IMR-90 (cell line): ENCODE measurements around the gene TMEM81. TPM values are rescaled to one million over a fixed set of nuclear protein-coding genes. Genes with fewer than 3 reads are reported as not detected.

Experiments
- ATAC-seq: fragments of 200-7000 bp; cut with Tn5 transposase; 2 replicates; pipeline ENCODE4 v1.9.1; 2020; ENCODE audit warnings: low read depth, mild to moderate bottlenecking, moderate library complexity
- BruUV-seq: library from RNA; stranded (reverse); fragments of 400-500 nt; replicated peaks from 2 replicates; lab custom pipeline; 2021; lab: Mats Ljungman, UMichigan
- CTCF ChIA-PET: fragments of 300-600 bp; formaldehyde crosslinking; extraction: SDS; loops from one replicate; lab custom pipeline; 2021; ENCODE audit warnings: antibody characterized with exemption; lab: Yijun Ruan, JAX
- POLR2A ChIA-PET: fragments of 300-600 bp; sonication (Branson Sonifier 250); formaldehyde crosslinking; loops from one replicate; lab custom pipeline; 2022; ENCODE audit warnings: antibody characterized with exemption; ENCODE audit not compliant: unreplicated experiment; lab: Charles Lee
- DNase-seq: peaks from one replicate; pipeline ENCODE4 v3.0.0; 2013
- H2AFZ ChIP-seq: replicated peaks from 2 replicates; pipeline ENCODE3; 2013; ENCODE audit warnings: low read length, mild to moderate bottlenecking; ENCODE audit not compliant: poor library complexity
- H2AK5ac ChIP-seq: 2 replicates; pipeline ENCODE4 v1.6.1; 2013; ENCODE audit warnings: low read depth, low read length, inconsistent platforms
- H2AK9ac ChIP-seq: replicated peaks from 2 replicates; pipeline ENCODE3; 2013; ENCODE audit warnings: mild to moderate bottlenecking, low read depth, low read length, moderate library complexity; ENCODE audit not compliant: poor library complexity
- H2BK120ac ChIP-seq: 2 replicates; pipeline ENCODE4 v1.6.1; 2013; ENCODE audit warnings: low read depth, low read length, inconsistent platforms
- H2BK15ac ChIP-seq: 3 replicates; pipeline ENCODE4 v1.6.1; 2013; ENCODE audit warnings: low read depth, low read length, inconsistent platforms
- H2BK20ac ChIP-seq: 2 replicates; pipeline ENCODE4 v1.6.1; 2013; ENCODE audit warnings: low read depth, mild to moderate bottlenecking, inconsistent platforms, low read length, moderate library complexity
- H2BK5ac ChIP-seq: 2 replicates; pipeline ENCODE4 v1.6.1; 2013; ENCODE audit warnings: mild to moderate bottlenecking, low read depth, low read length, inconsistent platforms; ENCODE audit not compliant: poor library complexity, severe bottlenecking
- H3K14ac ChIP-seq: replicated peaks from 2 replicates; pipeline ENCODE4 v1.6.1; 2013; ENCODE audit warnings: low read depth, low read length, inconsistent platforms
- H3K18ac ChIP-seq: 2 replicates; pipeline ENCODE4 v1.6.1; 2013; ENCODE audit warnings: low read depth, low read length, control low read depth
- H3K23ac ChIP-seq: 2 replicates; pipeline ENCODE4 v1.6.1; 2013; ENCODE audit warnings: low read depth, low read length, inconsistent platforms
- H3K27ac ChIP-seq: 2 replicates; pipeline ENCODE4 v1.5.1; 2013; ENCODE audit warnings: mild to moderate bottlenecking, control low read depth, low read length; ENCODE audit not compliant: insufficient read depth
- H3K27me3 ChIP-seq: 2 replicates; pipeline ENCODE4 v1.6.1; 2013; ENCODE audit warnings: low read length; ENCODE audit not compliant: control insufficient read depth, insufficient read depth
- H3K36me3 ChIP-seq: 2 replicates; pipeline ENCODE4 v1.6.1; 2013; ENCODE audit warnings: low read length, mixed read lengths; ENCODE audit not compliant: control insufficient read depth, insufficient read depth
- H3K4ac ChIP-seq: 2 replicates; pipeline ENCODE4 v1.6.1; 2013; ENCODE audit warnings: low read depth, low read length, inconsistent platforms
- H3K4me1 ChIP-seq: 2 replicates; pipeline ENCODE4 v1.6.1; 2013; ENCODE audit warnings: low read length, mixed read lengths; ENCODE audit not compliant: control insufficient read depth, insufficient read depth
- H3K4me2 ChIP-seq: 2 replicates; pipeline ENCODE4 v1.6.1; 2013; ENCODE audit warnings: low read depth, mild to moderate bottlenecking, control low read depth, low read length, moderate library complexity
- H3K4me3 ChIP-seq: 2 replicates; pipeline ENCODE4 v1.5.1; 2013; ENCODE audit warnings: low read depth, mild to moderate bottlenecking, control low read depth, low read length, moderate library complexity; ENCODE audit not compliant: insufficient read depth
- H3K56ac ChIP-seq: 2 replicates; pipeline ENCODE4 v1.6.1; 2013; ENCODE audit warnings: low read length, inconsistent platforms; ENCODE audit not compliant: insufficient read depth; ENCODE audit errors: extremely low read depth
- H3K79me1 ChIP-seq, 2 experiments: 2 replicates each; pipeline ENCODE4 v1.6.1; 2013; ENCODE audit warnings: low read length in 2 of 2, inconsistent platforms in 1 of 2, low read depth in 1 of 2
- H3K9ac ChIP-seq: 2 replicates; pipeline ENCODE4 v1.6.1; 2013; ENCODE audit warnings: low read depth, low read length, control low read depth
- H3K9me1 ChIP-seq: 2 replicates; pipeline ENCODE4 v1.6.1; 2013; ENCODE audit warnings: low read length, inconsistent platforms; ENCODE audit not compliant: insufficient read depth
- H3K9me3 ChIP-seq: 2 replicates; pipeline ENCODE4 v1.6.1; 2013; ENCODE audit warnings: low read length; ENCODE audit not compliant: control insufficient read depth, insufficient read depth
- H4K20me1 ChIP-seq: 2 replicates; pipeline ENCODE4 v1.6.1; 2013; ENCODE audit warnings: low read length, inconsistent platforms; ENCODE audit not compliant: insufficient read depth
- H4K5ac ChIP-seq: 2 replicates; pipeline ENCODE4 v1.6.1; 2013; ENCODE audit warnings: mild to moderate bottlenecking, low read depth, low read length, control low read depth
- H4K8ac ChIP-seq, 2 experiments: 2 replicates each; pipeline ENCODE4 v1.6.1; 2013; ENCODE audit warnings: low read depth in 2 of 2, low read length in 2 of 2, control low read depth in 1 of 2, inconsistent platforms in 1 of 2
- H4K91ac ChIP-seq: 2 replicates; pipeline ENCODE4 v1.6.1; 2013; ENCODE audit warnings: low read depth, low read length, inconsistent platforms; ENCODE audit not compliant: insufficient read depth
- BHLHE40 ChIP-seq: fragments of 150-350 bp; IDR thresholded peaks from 2 replicates; pipeline ENCODE4 v1.6.1; 2016; ENCODE audit warnings: mild to moderate bottlenecking, low read depth, low read length
- CEBPB ChIP-seq: IDR thresholded peaks from 2 replicates; pipeline ENCODE4 v1.6.1; 2012; ENCODE audit warnings: low read depth, low read length, improper control_type of control experiment
- CHD1 ChIP-seq: IDR thresholded peaks from 2 replicates; pipeline ENCODE4 v1.6.1; 2012; ENCODE audit warnings: low read depth, low read length, improper control_type of control experiment
- FOS ChIP-seq: fragments of 150-350 bp; IDR thresholded peaks from 2 replicates; pipeline ENCODE4 v1.6.1; 2016; ENCODE audit warnings: low read depth, low read length
- MAFK ChIP-seq: IDR thresholded peaks from 2 replicates; pipeline ENCODE4 v1.6.1; 2012; ENCODE audit warnings: low read depth, low read length, improper control_type of control experiment
- MAZ ChIP-seq: IDR thresholded peaks from 2 replicates; pipeline ENCODE4 v1.6.1; 2012; ENCODE audit warnings: low read depth, mild to moderate bottlenecking, low read length, improper control_type of control experiment, moderate library complexity, borderline replicate concordance
- MXI1 ChIP-seq: IDR thresholded peaks from 2 replicates; pipeline ENCODE4 v1.6.1; 2012; ENCODE audit warnings: low read depth, mild to moderate bottlenecking, low read length, moderate library complexity, borderline replicate concordance
- NFE2L2 ChIP-seq: fragments of 150-350 bp; IDR thresholded peaks from 2 replicates; pipeline ENCODE4 v1.6.1; 2016; ENCODE audit warnings: low read depth, mild to moderate bottlenecking, low read length
- POLR2A ChIP-seq: IDR thresholded peaks from 2 replicates; pipeline ENCODE4 v1.6.1; 2012; ENCODE audit warnings: mild to moderate bottlenecking, low read depth, low read length
- RAD21 ChIP-seq: IDR thresholded peaks from 2 replicates; pipeline ENCODE4 v1.6.1; 2012; ENCODE audit warnings: low read length, improper control_type of control experiment
- RCOR1 ChIP-seq: IDR thresholded peaks from 2 replicates; pipeline ENCODE4 v1.6.1; 2012; ENCODE audit warnings: mild to moderate bottlenecking, low read length, improper control_type of control experiment; ENCODE audit not compliant: insufficient replicate concordance
- RFX5 ChIP-seq: IDR thresholded peaks from 2 replicates; pipeline ENCODE4 v1.8.0; 2012; ENCODE audit warnings: low read depth, mild to moderate bottlenecking, low read length, moderate library complexity
- SMC3 ChIP-seq: fragments of 150-350 bp; IDR thresholded peaks from 2 replicates; pipeline ENCODE4 v1.6.1; 2016; ENCODE audit warnings: low read depth, mild to moderate bottlenecking, antibody characterized with exemption, low read length, moderate library complexity
- WGBS, 2 experiments: methylation state at CpG; one replicate each; pipeline versions ENCODE4 v1.1.5 to v1.1.7; 2013; ENCODE audit warnings: missing lambda C conversion rate in 2 of 2; ENCODE audit not compliant: insufficient read length in 1 of 2; ENCODE audit errors: extremely low coverage in 2 of 2; 5-methylcytosine and 5-hydroxymethylcytosine counted together
- dilution Hi-C: fragments of 300-500 bp; cut with HindIII; formaldehyde crosslinking; loops from one replicate; pipeline ENCODE4 v1.14.3; 2018; ENCODE audit warnings: low sequenced_read_pairs; ENCODE audit not compliant: unreplicated experiment
- in situ Hi-C: fragments of 300-500 bp; cut with MboI; formaldehyde crosslinking; loops from 3 replicates; pipeline ENCODE4 v1.14.3; 2019; ENCODE audit warnings: low sequenced_read_pairs, inconsistent platforms, mixed read lengths
- intact Hi-C: fragments of 100-400 bp; cut with micrococcal nuclease; formaldehyde crosslinking; loops from 2 replicates; pipeline ENCODE4 v1.10.0; 2022
- polyA plus RNA-seq, 3 experiments: library from polyadenylated mRNA; depleted of rRNA; stranded (reverse); fragments of >200 nt; gene quantifications; 2 replicates each; pipeline ENCODE4 v1.2.3, GENCODE V29; 2012; ENCODE audit warnings: low replicate concordance in 1 of 3
- total RNA-seq: library from RNA; depleted of rRNA; stranded (reverse); fragments of >200 nt; gene quantifications from 2 replicates; pipeline ENCODE4 v1.2.3, GENCODE V29; 2012
- TF ChIP-seq, protein P1 (sequence below): fragments of 150-350 bp; IDR thresholded peaks from 2 replicates; pipeline ENCODE4 v1.6.1; 2016; ENCODE audit warnings: low read depth, mild to moderate bottlenecking, low read length, moderate library complexity, borderline replicate concordance
- TF ChIP-seq, protein P2 (sequence below): conservative IDR thresholded peaks from 2 replicates; pipeline ENCODE4 v1.5.1; 2012; ENCODE audit warnings: mild to moderate bottlenecking, low read depth, low read length, improper control_type of control experiment
- TF ChIP-seq, protein P3 (sequence below): fragments of 150-350 bp; IDR thresholded peaks from 2 replicates; pipeline ENCODE4 v1.6.1; 2017; ENCODE audit warnings: mild to moderate bottlenecking, antibody characterized with exemption, low read length, low read depth

TMEM81 gene
- total and polyA plus RNA-seq, 2 of the 4 experiments (the other 2 are of a cell fraction) = 1.5 to 1.8 TPM

DNA sequence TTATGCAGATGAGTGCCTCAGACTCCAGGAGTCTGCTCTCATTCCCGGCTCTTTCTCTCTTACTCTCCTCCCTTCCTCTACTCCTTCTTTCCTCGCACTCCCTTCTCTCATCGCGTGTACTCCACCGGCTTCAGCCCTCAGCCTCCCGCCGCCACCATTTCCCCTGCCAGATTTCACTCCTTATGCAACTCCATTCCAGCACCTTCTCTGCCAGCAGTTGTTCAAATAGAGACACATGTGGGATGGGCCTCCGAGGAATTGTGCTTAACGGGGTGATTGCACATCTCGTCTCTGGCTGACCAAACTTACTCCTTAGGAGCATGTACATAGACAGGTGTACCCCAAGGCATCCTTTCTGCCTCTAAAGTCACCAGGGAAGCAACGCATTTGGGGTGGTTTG, 39.1 kb downstream of the TMEM81 start:
- dilution Hi-C loops (no loop called here), intact Hi-C loops (no loop called here), in situ Hi-C loops (no loop called here)
- no peak for DNase-seq
- no peak overlapping the region for H4K5ac ChIP-seq
- no peaks in the 10 kb centered on the region for H3K36me3 ChIP-seq
- no peak overlapping the region for H2BK5ac ChIP-seq
- H3K9ac ChIP-seq = no peak overlapping the region
- H3K4me1 ChIP-seq = no peaks in the 10 kb centered on the region
- no peak overlapping the region for H3K56ac ChIP-seq
- no peaks in the 10 kb centered on the region for H3K79me1 ChIP-seq
- H2BK20ac ChIP-seq = no peak overlapping the region
- H4K20me1 ChIP-seq = no peaks in the 10 kb centered on the region
- no peak overlapping the region for H2BK15ac ChIP-seq
- no peak overlapping the region for H2AK9ac ChIP-seq
- ChIA-PET POLR2A (no interaction called here), CTCF (no interaction called here)
- no peak overlapping the region for H2AFZ ChIP-seq
- no peak overlapping the region for H3K18ac ChIP-seq
- H3K23ac ChIP-seq = no peak overlapping the region
- H2AK5ac ChIP-seq = no peak overlapping the region
- H4K91ac ChIP-seq = no peak overlapping the region
- H3K14ac ChIP-seq = no peak overlapping the region
- H2BK120ac ChIP-seq = no peak overlapping the region
- H3K4me3 ChIP-seq = no peak overlapping the region
- no peak overlapping the region for H4K8ac ChIP-seq
- H3K4me2 ChIP-seq = no peak overlapping the region
- H3K27me3 ChIP-seq = peaks cover 72% of the 10 kb centered on the region
- H3K9me1 ChIP-seq = no peaks in the 10 kb centered on the region
- TF ChIP-seq BHLHE40 (no peak), POLR2A (no peak), RCOR1 (no peak), FOS (no peak), RAD21 (no peak), CEBPB (no peak), SMC3 (no peak), MAFK (no peak), MXI1 (no peak), NFE2L2 (no peak), MAZ (no peak), RFX5 (no peak), CHD1 (no peak)
- TF ChIP-seq, protein P1, sequence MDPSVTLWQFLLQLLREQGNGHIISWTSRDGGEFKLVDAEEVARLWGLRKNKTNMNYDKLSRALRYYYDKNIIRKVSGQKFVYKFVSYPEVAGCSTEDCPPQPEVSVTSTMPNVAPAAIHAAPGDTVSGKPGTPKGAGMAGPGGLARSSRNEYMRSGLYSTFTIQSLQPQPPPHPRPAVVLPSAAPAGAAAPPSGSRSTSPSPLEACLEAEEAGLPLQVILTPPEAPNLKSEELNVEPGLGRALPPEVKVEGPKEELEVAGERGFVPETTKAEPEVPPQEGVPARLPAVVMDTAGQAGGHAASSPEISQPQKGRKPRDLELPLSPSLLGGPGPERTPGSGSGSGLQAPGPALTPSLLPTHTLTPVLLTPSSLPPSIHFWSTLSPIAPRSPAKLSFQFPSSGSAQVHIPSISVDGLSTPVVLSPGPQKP = no peak
- TF ChIP-seq, protein P2, sequence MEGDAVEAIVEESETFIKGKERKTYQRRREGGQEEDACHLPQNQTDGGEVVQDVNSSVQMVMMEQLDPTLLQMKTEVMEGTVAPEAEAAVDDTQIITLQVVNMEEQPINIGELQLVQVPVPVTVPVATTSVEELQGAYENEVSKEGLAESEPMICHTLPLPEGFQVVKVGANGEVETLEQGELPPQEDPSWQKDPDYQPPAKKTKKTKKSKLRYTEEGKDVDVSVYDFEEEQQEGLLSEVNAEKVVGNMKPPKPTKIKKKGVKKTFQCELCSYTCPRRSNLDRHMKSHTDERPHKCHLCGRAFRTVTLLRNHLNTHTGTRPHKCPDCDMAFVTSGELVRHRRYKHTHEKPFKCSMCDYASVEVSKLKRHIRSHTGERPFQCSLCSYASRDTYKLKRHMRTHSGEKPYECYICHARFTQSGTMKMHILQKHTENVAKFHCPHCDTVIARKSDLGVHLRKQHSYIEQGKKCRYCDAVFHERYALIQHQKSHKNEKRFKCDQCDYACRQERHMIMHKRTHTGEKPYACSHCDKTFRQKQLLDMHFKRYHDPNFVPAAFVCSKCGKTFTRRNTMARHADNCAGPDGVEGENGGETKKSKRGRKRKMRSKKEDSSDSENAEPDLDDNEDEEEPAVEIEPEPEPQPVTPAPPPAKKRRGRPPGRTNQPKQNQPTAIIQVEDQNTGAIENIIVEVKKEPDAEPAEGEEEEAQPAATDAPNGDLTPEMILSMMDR = no peak
- TF ChIP-seq, protein P3, sequence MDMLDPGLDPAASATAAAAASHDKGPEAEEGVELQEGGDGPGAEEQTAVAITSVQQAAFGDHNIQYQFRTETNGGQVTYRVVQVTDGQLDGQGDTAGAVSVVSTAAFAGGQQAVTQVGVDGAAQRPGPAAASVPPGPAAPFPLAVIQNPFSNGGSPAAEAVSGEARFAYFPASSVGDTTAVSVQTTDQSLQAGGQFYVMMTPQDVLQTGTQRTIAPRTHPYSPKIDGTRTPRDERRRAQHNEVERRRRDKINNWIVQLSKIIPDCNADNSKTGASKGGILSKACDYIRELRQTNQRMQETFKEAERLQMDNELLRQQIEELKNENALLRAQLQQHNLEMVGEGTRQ = no peak
- 11% methylated on average over 5 of the region's 11 CpGs; no CpG with 5 or more reads in 1 of the 2 experiments for WGBS, 2 experiments
- no peak overlapping the region for H3K27ac ChIP-seq
- no peak overlapping the region for H3K4ac ChIP-seq
- no peak for ATAC-seq
- H3K9me3 ChIP-seq = no peaks in the 10 kb centered on the region
- no TSS peak for BruUV-seq
